Ovary (tissue), 9 donors: ENCODE measurements around the gene GSTM2. TPM values are rescaled to one million over a fixed set of nuclear protein-coding genes. Genes with fewer than 3 reads are reported as not detected.

Source experiments
- DNase-seq, 5 donors: peaks; one replicate each; pipeline ENCODE4 v3.0.0-alpha.2; 2019 to 2020
- H3K27ac ChIP-seq, 2 donors: fragments of 200-600 bp; one replicate each; pipeline versions ENCODE4 v1.5.1 to v1.8.0; 2019 to 2022
- H3K27me3 ChIP-seq: fragments of 200-600 bp; one replicate; pipeline ENCODE4 v1.8.0; 2022
- H3K36me3 ChIP-seq: fragments of 200-600 bp; sonication (generic); one replicate; pipeline ENCODE4 v1.5.1; 2019
- H3K4me1 ChIP-seq: one replicate; pipeline ENCODE4 v1.8.1; 2013; ENCODE audit warnings: mild to moderate bottlenecking, moderate library complexity; ENCODE audit not compliant: insufficient read depth
- H3K4me3 ChIP-seq: fragments of 200-600 bp; sonication (generic); one replicate; pipeline ENCODE4 v1.5.1; 2017
- H3K9me3 ChIP-seq, 2 donors: fragments of 200-600 bp in 1 of 2; sonication (generic) in 1 of 2; one replicate each; pipeline versions ENCODE4 v1.5.1 to v1.8.1; 2013 to 2019; ENCODE audit warnings: mild to moderate bottlenecking in 1 of 2, moderate library complexity in 1 of 2
- CTCF ChIP-seq, 3 donors: fragments of 450-650 bp in 2 of 3; fragments of 200-600 bp in 1 of 3; IDR thresholded peaks; one replicate each; pipeline versions ENCODE4 v1.5.1 to v1.8.0; 2016 to 2022; ENCODE audit warnings: antibody characterized with exemption in 3 of 3, mild to moderate bottlenecking in 1 of 3
- EP300 ChIP-seq: sonication (generic); formaldehyde crosslinking; IDR thresholded peaks from one replicate; pipeline ENCODE4 v1.6.1; 2017; ENCODE audit warnings: antibody characterized with exemption
- POLR2A ChIP-seq: fragments of 450-650 bp; IDR thresholded peaks from one replicate; pipeline ENCODE4 v1.6.1; 2017; ENCODE audit warnings: antibody characterized with exemption, mild to moderate bottlenecking, moderate library complexity
- WGBS, 3 donors: extraction: QIAGEN DNeasy Blood & Tissue Kit in 1 of 3; methylation state at CpG; one replicate each; pipeline versions ENCODE4 v1.1.5 to v1.1.7; 2013 to 2017; 5-methylcytosine and 5-hydroxymethylcytosine counted together
- intact Hi-C, 4 donors: fragments of 100-400 bp; cut with DNase I; formaldehyde crosslinking; loops; one replicate each; pipeline versions ENCODE4 v1.11.0 to v1.15.1; 2022 to 2023
- polyA plus RNA-seq, 2 donors: library from polyadenylated mRNA; stranded (reverse); fragments of 200-250 nt in 1 of 2; fragments of 350-450 nt in 1 of 2; fragmentation: Illumina TruSeq in 1 of 2; extraction: RNeasy Lipid Tissue Mini Kit (QIAGEN cat#74804) in 1 of 2; gene quantifications; one replicate each; pipeline ENCODE4 v1.2.3, GENCODE V29; 2013 to 2014
- total RNA-seq, 7 donors: library from RNA; depleted of rRNA in 2 of 7; stranded (reverse); fragments of >200 nt in 2 of 7; fragmentation: NEBNext Ultra II Directional in 3 of 7; extraction: Animal tissue kit (Norgen Biotek cat#: 25700) in 3 of 7; gene quantifications; one replicate each; pipeline versions ENCODE4 v1.1.0 to v1.2.4, GENCODE V29; 2016 to 2023
- donor health status: DM: no; HTN: no; CAD: no; lungs with moderate emphysema.
- donor health status: DM: no; HTN: no; CAD: no.
- donor health status: Bipolar disorder and iron deficiency.
- donor health status: DM: yes; HTN: yes; CAD: no.
- donor health status: DM: no; HTN: no; CAD: no.
- donor health status: DM: yes; HTN: yes; CAD: no.

GSTM2 gene
- total and polyA plus RNA-seq, 9 donors = 101 to 318 (median 202) TPM

- no peaks in the 10 kb centered on the region for H3K27me3 ChIP-seq
- intact Hi-C loops = loop anchor here in 2 of 4 donors (10.0 kb wide), 2 partner anchors 93 to 347 kb away; partner anchors contain the start of genes AHCYL1 (in 2 of the 2) and GNAI3 (in 1 of the 2)
- no peak overlapping the region for H3K27ac ChIP-seq
- H3K4me3 ChIP-seq = no peak overlapping the region
- no peaks in the 10 kb centered on the region for H3K36me3 ChIP-seq
- H3K9me3 ChIP-seq = no peaks in the 10 kb centered on the region
- WGBS, 3 donors = 93 to 97% (median 97%) methylated on average over 7 of the region's 7 CpGs
- TF ChIP-seq POLR2A (no peak), CTCF (IDR thresholded peaks at IDR 0.05) (no peak), EP300 (no peak)
- DNase-seq = peak in 1 of 5 donors; percentile 16
- peaks cover 8% of the 10 kb centered on the region for H3K4me1 ChIP-seq
Measured at GRCh38 chr1:109637446-109637845, 30.4 kb upstream of the GSTM2 start.

GRCh38 chr1:109639063-109639840 is 28.6 kb upstream of the GSTM2 start:
- WGBS, 3 donors = 88 to 90% (median 88%) methylated on average over 9 of the region's 9 CpGs
- Histone ChIP-seq H3K4me3 (no peak overlapping the region), H3K27me3 (no peaks in the 10 kb centered on the region), H3K36me3 (no peaks in the 10 kb centered on the region), H3K9me3 (no peaks in the 10 kb centered on the region), H3K27ac (no peak overlapping the region), H3K4me1 (peaks cover 7% of the 10 kb centered on the region)
- no peak for DNase-seq
- no peak for TF ChIP-seq EP300
- TF ChIP-seq CTCF (IDR thresholded peaks at IDR 0.05) = no peak
- TF ChIP-seq POLR2A = no peak
- intact Hi-C loops = loop anchor here in 2 of 4 donors (10.0 kb wide), 2 partner anchors 94 to 346 kb away; partner anchors contain the start of genes AHCYL1 (in 2 of the 2) and GNAI3 (in 1 of the 2)

- Histone ChIP-seq H3K9me3 (no peaks in the 10 kb centered on the region), H3K27me3 (no peaks in the 10 kb centered on the region), H3K4me1 (peaks cover 7% of the 10 kb centered on the region), H3K36me3 (no peaks in the 10 kb centered on the region), H3K27ac (no peak overlapping the region), H3K4me3 (no peak overlapping the region)
- DNase-seq = peak in 1 of 5 donors; percentile 23
- WGBS, 3 donors = 46 to 52% (median 52%) methylated on average over 6 of the region's 6 CpGs
- intact Hi-C loops = loop anchor here (2.0 to 10.0 kb wide), 6 partner anchors 93 to 345 kb away; partner anchors contain the start of genes AHCYL1 (in 4 of the 4) and GNAI3 (in 3 of the 4)
- TF ChIP-seq EP300 = no peak
- no peak for TF ChIP-seq POLR2A
- no peak for TF ChIP-seq CTCF (IDR thresholded peaks at IDR 0.05)
Measured at GRCh38 chr1:109639841-109640184, 28.0 kb upstream of the GSTM2 start.

- no peak overlapping the region for H3K27ac ChIP-seq
- 42 to 71% (median 45%) methylated on average over 3 to 5 of the region's 5 CpGs for WGBS, 3 donors
- peaks cover 7% of the 10 kb centered on the region for H3K4me1 ChIP-seq
- H3K4me3 ChIP-seq = no peak overlapping the region
- DNase-seq = peak; percentile 73 to 92 (median 90)
- no peaks in the 10 kb centered on the region for H3K36me3 ChIP-seq
- intact Hi-C loops = loop anchor here (2.0 to 10.0 kb wide), 5 partner anchors 93 to 344 kb away; partner anchors contain the start of genes AHCYL1 (in 2 of the 4) and GNAI3 (in 2 of the 4)
- H3K27me3 ChIP-seq = no peaks in the 10 kb centered on the region
- TF ChIP-seq CTCF (IDR thresholded peaks at IDR 0.05) = peak; percentile 83 to 92 (median 85)
- TF ChIP-seq EP300 = no peak
- no peaks in the 10 kb centered on the region for H3K9me3 ChIP-seq
Measured at GRCh38 chr1:109640285-109640865, 27.5 kb upstream of the GSTM2 start.
